Epidermal melanocyte (primary cell): ENCODE results near the gene CMTM3.
"Not testable (repeated sequence)": the region's sequence is repeated elsewhere in the genome, so short reads cannot be mapped to it uniquely, and the experiment has no call there.

Experiments used
- DNase-seq: peaks from one replicate; pipeline ENCODE4 v3.0.0; 2011; ENCODE audit warnings: low spot score; ENCODE audit not compliant: insufficient read length

CMTM3 gene

GRCh38 chr16:66581246-66581952 lies 23.1 kb upstream of the CMTM3 start:
- no peak for DNase-seq

DNA sequence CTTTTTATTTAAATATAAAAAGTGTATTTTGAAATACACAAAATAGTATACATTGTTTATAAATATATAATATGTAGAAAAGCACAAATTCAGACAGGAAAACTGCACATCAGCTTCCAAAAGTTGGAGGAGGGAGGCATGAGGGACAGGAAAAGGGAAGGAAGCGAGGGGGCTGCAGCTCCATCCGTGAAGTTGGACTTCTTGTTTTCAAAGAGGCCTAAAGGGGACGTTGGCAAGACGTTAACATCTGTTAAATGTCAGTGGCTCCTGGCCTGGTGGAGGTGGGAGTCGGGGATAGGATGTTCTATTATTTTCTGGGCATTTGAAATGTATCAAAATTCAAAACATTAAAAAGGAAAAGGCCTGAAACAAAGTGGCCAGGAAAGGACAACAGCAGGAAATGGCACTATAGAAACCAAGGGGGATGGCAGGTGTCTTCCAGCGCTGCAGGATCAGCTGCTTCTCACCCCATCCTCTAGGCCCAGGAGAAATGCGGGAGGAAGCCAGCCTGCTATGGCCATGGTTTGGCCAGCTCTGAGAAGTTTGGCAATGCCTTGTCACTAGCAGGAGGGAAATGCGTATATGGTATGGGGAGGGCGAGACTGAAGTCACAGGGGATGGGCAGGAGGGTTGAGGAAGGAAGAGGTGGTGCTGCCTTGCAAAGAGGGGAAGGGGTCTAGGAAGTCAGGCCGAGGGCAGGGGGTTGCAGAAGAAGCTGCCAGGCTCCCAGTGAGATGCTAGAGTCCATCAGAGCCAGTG lies 18.8 kb upstream of the CMTM3 start:
- no peak for DNase-seq

- no peak for DNase-seq
Observed at GRCh38 chr16:66587881-66588600, 16.5 kb upstream of the CMTM3 start.

- no peak for DNase-seq
Observed at GRCh38 chr16:66588981-66589713, 15.4 kb upstream of the CMTM3 start.

DNA sequence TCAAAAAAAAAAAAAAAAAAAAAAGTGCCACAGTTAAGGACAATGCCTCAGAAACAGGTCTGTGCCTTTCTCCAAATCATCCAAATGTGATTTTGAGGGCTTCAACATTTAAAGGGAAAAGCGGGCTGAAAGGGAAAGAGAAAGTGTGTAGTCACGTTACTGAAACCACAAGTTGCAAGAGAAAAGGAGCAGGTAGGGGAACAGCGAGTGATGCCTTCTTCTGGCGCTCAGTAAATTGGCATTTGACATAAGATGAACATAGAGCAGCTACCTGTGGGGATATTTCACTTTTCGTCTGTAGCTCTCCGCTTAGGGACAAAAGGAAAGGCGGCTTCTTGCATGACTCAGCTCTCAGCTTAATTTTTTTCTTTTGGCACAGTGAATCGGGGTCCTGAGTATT lies 14.2 kb upstream of the CMTM3 start:
- DNase-seq: no peak

DNA sequence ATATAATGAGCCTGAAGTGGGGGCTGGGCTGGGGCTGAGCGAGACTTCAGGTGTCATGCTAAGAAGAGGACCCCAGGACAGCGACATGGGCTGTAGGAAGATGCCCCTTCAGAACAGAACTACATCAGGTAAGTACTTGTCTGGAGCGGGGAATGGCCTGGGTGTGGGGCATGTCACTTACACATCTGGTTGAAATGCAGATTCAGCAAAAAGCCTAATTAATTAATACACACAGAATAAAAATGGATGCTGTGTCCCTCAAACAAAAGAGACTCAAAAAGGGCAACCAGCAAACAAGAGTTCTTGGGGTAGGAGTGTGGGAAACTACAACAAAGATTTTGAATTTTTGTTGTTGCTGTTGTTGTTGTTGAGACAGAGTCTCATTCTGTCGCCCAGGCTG lies 13.5 kb upstream of the CMTM3 start:
- DNase-seq: no peak

DNA sequence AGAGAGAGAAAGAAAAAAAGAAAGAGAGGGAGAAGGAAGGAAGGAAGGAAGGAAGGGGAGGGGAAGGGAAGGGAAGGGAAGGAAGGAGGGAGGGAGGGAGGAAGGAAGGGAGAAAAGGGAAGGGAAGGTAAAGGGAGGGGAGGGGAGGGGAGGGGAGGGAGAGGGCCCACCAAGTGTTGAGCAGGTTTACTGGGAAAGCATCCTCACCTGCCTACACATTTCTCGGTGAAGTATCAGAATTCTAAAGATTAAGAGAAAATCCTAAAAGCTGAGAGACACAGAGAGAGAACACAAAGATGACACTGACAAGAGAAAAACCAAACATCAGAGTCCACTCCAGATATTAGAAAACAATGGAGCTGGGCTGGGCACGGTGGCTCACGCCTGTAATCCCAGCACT lies 12.3 kb upstream of the CMTM3 start:
- DNase-seq: no peak

DNA sequence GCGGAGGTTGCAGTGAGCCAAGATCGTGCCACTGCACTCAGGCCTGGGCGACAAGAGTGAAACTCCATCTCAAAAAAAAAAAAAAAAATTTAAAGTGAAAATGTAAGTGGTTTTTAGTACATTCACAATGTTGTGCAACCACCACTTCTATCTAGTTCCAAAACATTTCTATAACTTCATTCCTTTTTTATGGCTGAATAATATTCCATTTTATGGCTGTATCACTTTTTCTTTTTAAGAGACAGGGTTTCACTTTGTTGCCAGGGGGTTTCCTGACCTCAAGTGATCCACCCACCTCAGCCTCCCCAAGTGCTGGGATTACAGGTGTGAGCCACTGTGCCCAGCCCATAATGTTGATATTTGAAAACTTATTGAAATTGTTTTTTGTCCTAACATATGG lies 11.7 kb upstream of the CMTM3 start:
- DNase-seq: no peak

DNA sequence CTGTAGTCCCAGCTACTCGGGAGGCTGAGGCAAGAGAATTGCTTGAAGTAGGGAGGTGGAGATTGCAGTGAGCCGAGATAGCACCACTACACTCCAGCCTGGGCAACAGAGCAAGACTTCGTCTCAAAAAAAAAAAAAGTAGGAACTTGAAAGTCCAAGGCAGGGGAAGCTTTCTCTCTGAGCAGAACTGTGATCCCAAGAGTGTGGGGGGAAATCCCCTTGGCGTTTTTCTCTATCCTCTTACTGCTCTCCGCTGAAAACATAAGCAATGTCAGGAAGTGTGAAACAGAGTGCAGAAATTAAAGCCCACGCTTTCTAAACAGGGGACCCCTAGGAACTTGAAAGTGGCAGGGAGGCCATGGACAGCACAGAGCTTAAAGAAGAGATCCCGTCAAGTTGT lies 9.8 kb upstream of the CMTM3 start:
- no peak for DNase-seq

GRCh38 chr16:66596559-66596958 lies 7.9 kb upstream of the CMTM3 start:
- DNase-seq: not testable (repeated sequence)

DNA sequence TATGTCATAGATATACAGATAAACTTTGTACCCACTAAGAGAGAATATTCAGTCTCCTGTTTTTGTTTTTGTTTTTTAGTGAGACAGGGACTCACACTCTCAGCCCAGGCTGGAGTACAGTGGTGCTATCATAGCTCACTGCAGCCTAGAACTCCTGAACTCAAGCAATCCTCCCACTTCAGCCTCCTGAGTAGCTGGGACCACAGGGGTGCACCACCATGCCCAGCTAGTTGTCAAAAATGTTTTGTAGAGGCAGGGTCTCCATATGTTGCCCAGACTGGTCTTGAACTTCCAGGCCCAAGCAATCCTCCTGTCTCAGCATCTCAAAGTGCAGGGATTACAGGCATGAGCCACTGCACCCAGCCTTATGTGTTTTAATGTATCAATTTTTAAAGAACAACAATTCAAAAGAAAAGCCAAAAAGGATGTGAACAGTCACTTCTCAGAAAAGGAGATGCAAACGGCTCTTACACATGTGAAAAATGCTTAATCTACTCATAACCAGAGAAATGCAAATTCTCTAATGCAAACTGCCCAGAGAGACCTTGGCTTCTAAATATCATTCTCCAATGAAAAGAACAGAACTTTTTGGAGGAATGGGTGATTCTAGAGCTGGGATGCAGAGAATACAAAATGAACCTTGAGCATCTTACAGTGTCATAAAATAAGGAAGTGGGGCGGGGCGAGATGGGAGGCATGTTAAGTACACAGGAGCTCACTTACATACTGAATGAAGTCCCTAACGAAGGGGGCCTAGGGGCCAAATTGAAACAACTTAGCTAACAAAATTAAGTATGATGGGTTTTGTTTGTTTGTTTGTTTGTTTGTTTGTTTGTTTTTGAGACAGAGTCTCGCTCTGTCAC lies 7.3 kb upstream of the CMTM3 start:
- no peak for DNase-seq

DNA sequence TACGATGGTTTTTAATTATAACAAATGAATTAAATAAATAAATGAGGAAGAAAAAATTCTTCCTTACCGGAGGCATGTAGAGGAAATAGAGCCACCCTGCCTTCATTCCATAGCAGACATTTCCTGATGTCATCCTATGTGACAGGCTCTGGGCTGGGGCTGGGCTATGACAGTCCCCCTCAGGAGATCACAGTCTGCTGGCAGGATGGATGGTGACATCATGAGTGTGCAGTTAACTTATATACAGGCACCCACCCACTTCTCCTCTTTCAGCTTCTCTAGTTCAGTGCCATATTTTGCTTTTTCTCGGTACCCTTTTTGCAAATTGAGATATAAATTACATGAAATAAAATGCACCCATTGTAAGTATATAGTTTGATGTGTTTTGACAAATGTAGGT lies 6.4 kb upstream of the CMTM3 start:
- no peak for DNase-seq

- no peak for DNase-seq
Observed at GRCh38 chr16:66599726-66600125, 4.8 kb upstream of the CMTM3 start.

- no peak for DNase-seq
Observed at GRCh38 chr16:66600477-66600876, 4.0 kb upstream of the CMTM3 start.

- no peak for DNase-seq
Observed at GRCh38 chr16:66601471-66601870, 3.0 kb upstream of the CMTM3 start.

DNA sequence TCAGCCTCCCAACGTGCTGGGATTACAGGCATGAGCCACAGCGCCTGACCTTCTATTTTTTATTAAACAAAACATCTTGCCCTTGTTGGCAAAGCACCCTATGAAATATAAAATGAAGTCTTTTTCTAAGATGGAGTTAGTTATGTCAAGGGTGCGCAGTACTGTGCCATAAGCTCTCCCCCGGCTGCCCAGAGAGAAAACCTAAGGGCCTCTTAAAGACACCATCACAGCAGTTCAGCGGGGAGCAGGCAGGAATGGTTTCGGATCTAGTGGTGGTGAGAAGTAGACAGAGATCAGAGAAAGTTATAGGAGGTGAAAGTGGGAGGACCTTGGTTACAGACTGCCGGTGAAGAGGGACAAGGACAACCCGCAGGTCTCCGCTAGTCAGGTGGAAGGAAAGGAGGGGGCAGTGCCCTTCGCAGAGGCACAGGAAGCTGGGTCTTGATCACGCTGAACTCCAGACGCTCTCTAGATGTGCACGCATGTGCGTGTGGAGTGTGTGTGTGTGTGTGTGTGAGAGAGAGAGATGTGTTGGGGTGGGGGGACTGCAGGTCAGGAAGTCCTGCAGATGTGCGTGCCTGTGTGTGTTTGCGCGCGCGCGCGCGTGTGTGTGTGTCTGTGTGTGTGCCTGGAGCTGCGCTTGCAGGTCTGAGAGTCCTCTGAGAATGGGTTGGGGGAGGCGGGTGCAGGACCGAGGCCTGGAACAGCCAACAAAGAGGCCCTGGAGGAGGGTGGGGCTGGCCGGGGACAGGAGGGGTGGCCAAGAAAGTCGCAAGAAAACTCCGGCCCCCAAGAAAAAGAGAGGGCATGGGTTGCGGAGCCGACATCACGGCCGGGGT lies 748 bp upstream of the CMTM3 start:
- peak; percentile 46 for DNase-seq

- no peak for DNase-seq
Observed at GRCh38 chr16:66605177-66605978, 874 bp downstream of the CMTM3 start.

GRCh38 chr16:66605979-66606751 lies 1.7 kb downstream of the CMTM3 start:
- DNase-seq: no peak
